Activated CD8-positive, alpha-beta memory T cell treated with anti-CD3 and anti-CD28 coated beads for 1 hour (primary cell): Measurements from ENCODE around the gene PTGES2.

ENCODE experiments used
- DNase-seq, 2 donors: peaks; one replicate each; pipeline ENCODE4 v3.0.0-alpha.2; 2020; ENCODE audit warnings: low read depth in 1 of 2; ENCODE audit errors: extremely low read depth in 1 of 2

The PTGES2 gene

DNA sequence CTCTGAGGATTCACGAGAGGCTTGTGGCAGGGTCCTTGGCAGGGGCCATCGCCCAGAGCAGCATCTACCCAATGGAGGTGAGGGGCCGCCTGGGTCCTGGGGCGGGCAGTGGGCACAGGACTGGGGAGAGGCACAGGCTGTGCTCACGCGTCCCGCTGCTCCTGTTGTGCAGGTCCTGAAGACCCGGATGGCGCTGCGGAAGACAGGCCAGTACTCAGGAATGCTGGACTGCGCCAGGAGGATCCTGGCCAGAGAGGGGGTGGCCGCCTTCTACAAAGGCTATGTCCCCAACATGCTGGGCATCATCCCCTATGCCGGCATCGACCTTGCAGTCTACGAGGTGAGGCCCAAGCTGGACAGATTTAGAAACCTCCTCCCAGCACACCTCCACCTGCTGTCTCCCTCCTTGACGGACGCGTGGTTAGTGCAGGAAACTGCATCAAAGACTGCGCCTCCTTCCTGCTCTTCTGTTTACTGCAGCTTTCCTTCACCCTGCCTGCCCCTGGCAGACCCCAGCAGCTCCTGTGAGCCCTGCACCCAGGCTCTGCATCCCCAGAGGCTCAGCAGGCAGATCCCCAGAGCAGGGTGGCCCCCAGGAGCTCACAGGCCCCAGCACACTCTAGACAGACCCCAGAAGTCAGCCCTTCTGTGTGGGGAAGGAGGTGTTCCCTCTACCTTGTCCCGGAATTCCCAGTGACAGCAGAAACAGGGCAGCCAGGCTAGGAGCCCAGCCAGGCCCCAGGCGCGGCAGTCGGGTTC, 21.2 kb downstream of the PTGES2 start:
- DNase-seq, result no peak

GRCh38 chr9:128105538-128106175, 21.9 kb downstream of the PTGES2 start:
- no peak for DNase-seq

DNA sequence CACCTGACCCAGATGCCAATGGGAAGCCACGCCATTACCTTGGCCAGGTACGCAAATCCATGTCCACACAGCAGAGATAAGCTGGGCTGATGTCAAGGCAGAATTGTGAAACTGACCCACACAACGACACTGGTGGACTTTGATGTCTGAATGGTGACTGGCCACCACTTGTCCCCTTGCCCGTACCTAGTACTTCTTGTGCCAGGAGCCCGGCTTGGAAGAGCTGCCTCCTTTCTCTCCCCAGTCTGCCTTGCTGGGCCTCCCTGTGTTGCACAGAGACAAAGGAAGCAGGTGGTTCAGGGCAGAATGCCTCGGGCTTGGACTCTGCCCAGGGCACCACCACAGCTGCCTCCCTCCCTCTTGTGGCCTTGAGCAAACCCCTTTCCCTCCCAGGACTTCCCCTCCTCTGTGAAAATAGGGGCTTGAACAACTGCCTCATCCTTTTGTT, 23.3 kb downstream of the PTGES2 start:
- no peak for DNase-seq

DNA sequence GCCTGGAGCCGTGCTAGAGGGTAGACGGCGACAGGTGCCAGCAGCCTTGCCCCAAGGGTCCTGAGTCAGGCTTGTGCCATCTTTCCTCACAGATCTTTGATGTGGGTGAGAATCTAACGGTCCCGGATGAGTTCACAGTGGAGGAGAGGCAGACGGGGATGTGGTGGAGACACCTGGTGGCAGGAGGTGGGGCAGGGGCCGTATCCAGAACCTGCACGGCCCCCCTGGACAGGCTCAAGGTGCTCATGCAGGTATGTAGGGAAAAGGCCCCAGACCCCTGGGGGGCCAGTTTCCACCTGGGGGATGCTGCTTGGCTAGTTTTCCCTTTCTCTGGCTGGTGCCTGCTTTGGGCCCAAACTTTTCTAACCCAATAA, 24.0 kb downstream of the PTGES2 start:
- no peak for DNase-seq

DNA sequence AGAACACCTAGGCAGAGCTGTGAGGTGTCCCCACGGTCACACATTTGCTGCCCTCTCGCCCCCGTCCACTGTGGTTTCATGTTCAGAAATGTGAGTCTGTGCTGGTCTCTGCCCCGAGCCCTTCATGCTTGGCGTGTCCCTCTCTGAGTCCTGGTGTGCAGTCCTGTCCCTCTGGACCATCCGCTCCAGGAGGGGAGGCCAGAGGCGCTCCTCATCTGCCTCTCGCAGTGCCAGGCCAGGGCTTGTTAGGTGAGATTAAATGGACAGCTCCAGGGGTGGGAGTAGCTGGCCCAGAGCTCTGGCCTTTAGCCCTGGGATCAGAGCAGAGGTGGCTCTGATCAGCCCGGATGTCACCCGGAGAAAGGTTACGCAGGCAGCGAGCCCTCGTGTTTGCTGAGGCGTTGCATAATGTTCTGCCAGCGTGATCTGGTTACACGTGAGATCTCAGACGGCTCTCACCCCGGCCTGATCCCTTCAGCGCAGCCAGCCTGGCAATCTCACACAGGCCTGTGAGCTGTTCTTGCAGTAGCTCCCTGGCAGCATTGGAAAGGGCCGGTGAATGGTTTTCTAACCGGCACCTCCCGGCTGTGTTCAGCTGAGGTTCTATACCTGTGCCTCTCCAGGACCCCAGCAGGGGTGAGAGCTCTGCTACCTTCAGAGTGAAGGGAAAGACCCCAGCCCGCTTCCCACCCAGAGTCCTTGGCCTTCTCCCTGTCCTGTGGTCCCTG, 24.5 kb downstream of the PTGES2 start:
- no peak for DNase-seq

- DNase-seq, result no peak
Observed at GRCh38 chr9:128102196-128102595, 25.3 kb downstream of the PTGES2 start.

- no peak for DNase-seq
Observed at GRCh38 chr9:128101690-128102089, 25.8 kb downstream of the PTGES2 start.

GRCh38 chr9:128101231-128101661, 26.3 kb downstream of the PTGES2 start:
- no peak for DNase-seq

GRCh38 chr9:128100581-128100980, 26.9 kb downstream of the PTGES2 start:
- DNase-seq, result no peak

- DNase-seq, result no peak
Observed at GRCh38 chr9:128099932-128100491, 27.5 kb downstream of the PTGES2 start.

GRCh38 chr9:128099231-128099931, 28.1 kb downstream of the PTGES2 start:
- DNase-seq, result no peak

GRCh38 chr9:128098297-128099230, 29.0 kb downstream of the PTGES2 start:
- DNase-seq, result peak; percentile 17 to 44

- DNase-seq, result no peak
Observed at GRCh38 chr9:128097543-128098296, 29.8 kb downstream of the PTGES2 start.

DNA sequence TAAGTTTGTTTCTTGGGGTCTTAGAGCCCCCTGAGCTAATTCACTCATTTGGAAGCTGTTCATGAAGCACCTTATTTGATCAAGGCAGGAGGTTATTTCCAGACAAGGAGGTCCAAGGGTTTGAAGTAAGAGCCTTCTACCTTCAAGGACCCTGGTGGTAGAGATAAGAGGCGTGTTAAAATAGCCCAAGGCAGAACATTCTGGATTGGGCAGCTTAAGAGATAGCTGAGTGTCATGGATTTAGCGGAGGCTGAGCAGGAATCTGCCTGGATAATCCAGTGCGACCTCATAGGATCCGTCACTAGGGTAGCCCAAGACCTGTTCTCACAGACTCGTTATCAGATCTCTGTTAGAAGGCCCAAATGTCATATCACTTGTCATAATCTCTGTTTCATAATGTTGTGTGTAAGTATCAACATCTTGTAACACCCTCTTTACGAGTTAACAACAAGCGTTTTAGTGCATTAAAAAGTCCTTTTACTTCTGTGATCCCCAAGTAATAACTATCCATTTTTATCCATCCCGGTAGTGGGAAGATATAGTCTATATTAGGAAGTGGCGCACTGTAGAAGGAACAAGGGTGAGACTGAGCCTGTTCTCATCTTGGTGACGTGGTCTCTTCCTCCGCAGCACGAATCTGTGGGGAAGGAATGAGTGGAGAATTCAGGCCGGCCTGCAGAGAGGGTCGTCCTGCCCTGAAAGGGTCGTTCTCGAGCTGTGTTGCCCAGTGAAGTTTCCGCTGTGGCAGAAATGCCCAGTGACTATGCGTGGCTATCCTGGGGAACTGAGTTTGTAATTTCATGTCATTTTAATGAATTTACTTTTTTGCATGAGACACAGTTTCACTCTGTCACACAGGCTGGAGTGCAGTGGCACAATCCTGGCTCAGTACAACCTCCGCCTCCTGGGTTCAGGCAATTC, 30.7 kb downstream of the PTGES2 start:
- no peak for DNase-seq

DNA sequence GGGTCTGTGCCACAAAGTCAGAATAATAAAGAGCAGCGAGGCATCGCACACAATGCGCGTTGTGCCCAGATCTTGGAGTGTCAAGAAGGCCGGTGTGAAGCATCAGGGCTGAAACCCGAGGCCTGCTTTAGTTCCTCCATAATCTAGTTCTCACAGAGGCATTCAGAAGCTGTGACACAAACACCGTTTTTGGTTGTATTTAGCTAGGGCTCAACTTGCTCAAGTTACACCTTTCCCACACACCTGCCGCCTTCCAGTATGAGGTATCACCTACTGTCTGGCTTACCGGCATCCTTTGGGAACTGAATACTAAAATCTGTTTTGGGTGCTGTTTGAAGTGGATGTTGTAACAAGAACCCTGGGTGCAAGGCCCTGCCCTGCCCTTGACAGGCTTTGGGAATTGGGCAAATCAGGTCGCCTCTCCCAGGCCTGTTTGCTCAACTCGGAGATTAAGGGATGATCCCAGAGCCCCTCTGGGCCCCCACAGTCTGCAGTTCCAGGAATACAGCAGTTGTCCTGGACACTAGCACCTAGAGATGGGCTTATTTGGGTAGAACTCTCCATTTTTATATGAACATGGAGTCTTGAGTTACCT, 32.5 kb downstream of the PTGES2 start:
- DNase-seq, result no peak

DNA sequence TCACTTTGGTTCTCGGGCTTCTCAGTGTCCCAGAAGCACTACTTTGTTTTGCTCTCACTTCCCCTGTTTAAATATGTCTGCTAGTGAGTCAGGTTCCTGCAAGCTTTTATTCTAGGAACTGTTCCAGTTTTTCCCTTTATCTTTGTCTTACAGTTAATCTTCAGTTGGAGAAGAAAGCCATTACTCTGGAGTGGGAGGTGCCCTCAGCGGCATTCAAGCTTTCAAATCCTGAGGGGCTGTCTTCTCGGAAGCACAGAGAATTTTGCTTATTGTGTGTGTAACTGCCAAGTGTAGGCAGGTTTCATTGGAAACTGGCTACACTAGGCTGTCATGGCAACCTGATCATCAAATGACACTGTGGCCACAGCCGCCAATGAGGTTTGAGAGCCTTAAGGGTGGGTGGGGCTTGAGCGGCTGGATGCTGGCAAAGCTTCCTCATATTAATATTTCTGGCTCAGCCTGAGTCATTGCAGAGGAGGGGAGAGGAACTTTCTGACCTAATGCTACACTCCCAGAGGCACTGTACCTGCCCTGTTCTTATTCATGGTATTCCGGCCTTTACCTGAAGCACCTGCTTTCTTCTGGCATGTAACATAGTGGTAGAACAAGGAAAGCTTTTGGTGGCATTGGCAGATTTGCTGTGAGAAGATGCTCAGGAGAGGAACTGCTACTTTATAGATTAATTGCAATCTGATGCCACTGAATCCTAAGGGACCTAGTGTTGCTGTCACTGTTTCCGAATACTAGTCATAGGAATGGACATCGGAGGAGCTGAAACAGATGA, 33.2 kb downstream of the PTGES2 start:
- peak in 1 of 2 donors; percentile 39 for DNase-seq

- DNase-seq, result no peak
Observed at GRCh38 chr9:128093011-128093410, 34.5 kb downstream of the PTGES2 start.
